ENCODE results near the gene LHX8. TPM values are rescaled to one million over a fixed set of nuclear protein-coding genes. Genes with fewer than 3 reads are reported as not detected.

The LHX8 gene
- total and polyA plus RNA-seq, 2 donors (not counting 1 experiment from before 2014, with no cell fraction given), result not detected

DNA sequence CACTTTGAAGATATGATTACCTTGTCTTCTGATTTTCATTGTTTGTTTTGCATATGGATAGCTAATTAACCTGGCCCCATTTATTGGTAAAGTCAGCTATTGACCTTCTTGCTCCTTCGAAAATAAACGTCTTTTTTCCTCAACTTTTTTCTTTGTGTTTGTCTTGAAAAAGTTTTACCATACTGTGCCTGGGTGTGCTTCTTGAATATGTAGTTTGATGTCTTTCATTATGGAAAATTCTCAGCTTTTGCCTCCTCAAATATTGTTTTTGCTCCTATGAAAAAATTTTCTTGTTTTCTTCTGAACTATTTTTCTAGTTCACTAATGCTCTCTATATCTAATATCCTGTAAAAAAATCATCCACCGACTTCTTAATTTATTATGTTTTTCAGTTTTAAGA is 25.0 kb downstream of the LHX8 start:
- ATAC-seq (ENCODE audit: low read depth) (no peak), DNase-seq (no peak)
- intact Hi-C loops (cut with micrococcal nuclease), result no loop called here
- no peak overlapping the region for H3K27ac ChIP-seq (ENCODE audit: low read length in 2 of 2)
- H3K4me3 Mint-ChIP-seq, result no peak overlapping the region
- H3K4me3 ChIP-seq (ENCODE audit: control extremely low read depth in 1 of 5, extremely low read depth in 1 of 5, insufficient read depth in 1 of 5, low read depth in 2 of 5, low read length in 4 of 5), result no peak overlapping the region
- POLR2A ChIA-PET, result no interaction called here
- peaks cover 0 to 5% (median 0%) of the 10 kb centered on the region in 4 experiments for H3K27me3 ChIP-seq (replicated peaks in 1 of 4; ENCODE audit: control extremely low read depth in 1 of 4, control insufficient read depth in 3 of 4, insufficient read depth in 4 of 4, low read length in 3 of 4)
- no peak overlapping the region for H3K4me2 ChIP-seq (replicated peaks; ENCODE audit: low read depth, low read length, poor library complexity, severe bottlenecking)
- no peaks in the 10 kb centered on the region for H4K20me1 ChIP-seq (ENCODE audit: control insufficient read depth, insufficient read depth, low read length, poor library complexity, severe bottlenecking)
- peaks cover 6% of the 10 kb centered on the region for H3K27me3 Mint-ChIP-seq
- WGBS (ENCODE audit: insufficient coverage), result no CpG with 5 or more reads among the region's 3 CpGs
- H2AFZ ChIP-seq (ENCODE audit: insufficient read depth, low read depth, low read length, poor library complexity, severe bottlenecking), result no peak overlapping the region
- H3K9me3 ChIP-seq (ENCODE audit: control extremely low read depth in 1 of 3, control insufficient read depth in 2 of 3, insufficient read depth in 1 of 3, low read length in 2 of 3), result no peaks in the 10 kb centered on the region
- no peak overlapping the region for H3K27ac Mint-ChIP-seq
- TF ChIP-seq, protein P1, sequence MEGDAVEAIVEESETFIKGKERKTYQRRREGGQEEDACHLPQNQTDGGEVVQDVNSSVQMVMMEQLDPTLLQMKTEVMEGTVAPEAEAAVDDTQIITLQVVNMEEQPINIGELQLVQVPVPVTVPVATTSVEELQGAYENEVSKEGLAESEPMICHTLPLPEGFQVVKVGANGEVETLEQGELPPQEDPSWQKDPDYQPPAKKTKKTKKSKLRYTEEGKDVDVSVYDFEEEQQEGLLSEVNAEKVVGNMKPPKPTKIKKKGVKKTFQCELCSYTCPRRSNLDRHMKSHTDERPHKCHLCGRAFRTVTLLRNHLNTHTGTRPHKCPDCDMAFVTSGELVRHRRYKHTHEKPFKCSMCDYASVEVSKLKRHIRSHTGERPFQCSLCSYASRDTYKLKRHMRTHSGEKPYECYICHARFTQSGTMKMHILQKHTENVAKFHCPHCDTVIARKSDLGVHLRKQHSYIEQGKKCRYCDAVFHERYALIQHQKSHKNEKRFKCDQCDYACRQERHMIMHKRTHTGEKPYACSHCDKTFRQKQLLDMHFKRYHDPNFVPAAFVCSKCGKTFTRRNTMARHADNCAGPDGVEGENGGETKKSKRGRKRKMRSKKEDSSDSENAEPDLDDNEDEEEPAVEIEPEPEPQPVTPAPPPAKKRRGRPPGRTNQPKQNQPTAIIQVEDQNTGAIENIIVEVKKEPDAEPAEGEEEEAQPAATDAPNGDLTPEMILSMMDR (IDR thresholded peaks at IDR 0.05), result no peak
- no peak for TF ChIP-seq EZH2 (IDR thresholded peaks at IDR 0.05; ENCODE audit: borderline replicate concordance, insufficient read depth, low read depth, low read length, poor library complexity, severe bottlenecking)
- no peaks in the 10 kb centered on the region for H3K4me1 Mint-ChIP-seq
- H3K9ac ChIP-seq (ENCODE audit: low read length), result no peak overlapping the region
- CTCF ChIA-PET, result no interaction called here
- no peaks in the 10 kb centered on the region for H3K4me1 ChIP-seq (ENCODE audit: control insufficient read depth in 2 of 2, insufficient read depth in 2 of 2, low read length in 2 of 2)
- H3K9me3 Mint-ChIP-seq (ENCODE audit: insufficient read depth), result no peaks in the 10 kb centered on the region
- no peaks in the 10 kb centered on the region for H3K79me2 ChIP-seq (ENCODE audit: control insufficient read depth, insufficient read depth, low read length)
- no peaks in the 10 kb centered on the region for H3K36me3 ChIP-seq (replicated peaks in 1 of 2; ENCODE audit: control extremely low read depth in 1 of 2, control insufficient read depth in 1 of 2, extremely low read depth in 1 of 2, insufficient read depth in 2 of 2, low read length in 1 of 2)

DNA sequence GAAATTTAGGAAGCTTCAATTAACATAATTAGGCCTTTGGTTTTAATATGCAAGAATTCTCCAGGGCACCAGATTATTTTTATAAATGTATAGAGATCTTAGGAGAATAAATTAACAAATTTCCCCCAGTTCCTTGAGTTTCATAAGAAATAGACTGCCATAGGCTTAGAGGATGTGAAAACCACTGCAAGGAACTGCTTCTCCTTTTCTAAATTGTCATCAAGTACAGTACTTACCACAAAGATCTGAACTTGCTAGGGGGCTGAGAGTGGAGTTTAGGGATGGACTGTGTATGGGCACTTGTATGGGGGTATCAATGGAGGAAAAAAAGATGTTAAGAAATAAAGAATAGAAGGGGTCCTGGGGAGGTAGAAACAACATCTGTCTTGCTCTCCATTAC is 31.1 kb downstream of the LHX8 start:
- Histone ChIP-seq H3K9ac (ENCODE audit: low read length) (no peak overlapping the region), H3K79me2 (ENCODE audit: control insufficient read depth, insufficient read depth, low read length) (no peaks in the 10 kb centered on the region), H3K27me3 (replicated peaks in 1 of 4; ENCODE audit: control extremely low read depth in 1 of 4, control insufficient read depth in 3 of 4, insufficient read depth in 4 of 4, low read length in 3 of 4) (peaks cover 0 to 3% (median 0%) of the 10 kb centered on the region in 4 experiments), H3K9me3 (ENCODE audit: control extremely low read depth in 1 of 3, control insufficient read depth in 2 of 3, insufficient read depth in 1 of 3, low read length in 2 of 3) (no peaks in the 10 kb centered on the region), H2AFZ (ENCODE audit: insufficient read depth, low read depth, low read length, poor library complexity, severe bottlenecking) (no peak overlapping the region), H3K4me1 (ENCODE audit: control insufficient read depth in 2 of 2, insufficient read depth in 2 of 2, low read length in 2 of 2) (no peaks in the 10 kb centered on the region), H4K20me1 (ENCODE audit: control insufficient read depth, insufficient read depth, low read length, poor library complexity, severe bottlenecking) (no peaks in the 10 kb centered on the region), H3K36me3 (replicated peaks in 1 of 2; ENCODE audit: control extremely low read depth in 1 of 2, control insufficient read depth in 1 of 2, extremely low read depth in 1 of 2, insufficient read depth in 2 of 2, low read length in 1 of 2) (no peaks in the 10 kb centered on the region), H3K4me3 (ENCODE audit: control extremely low read depth in 1 of 5, extremely low read depth in 1 of 5, insufficient read depth in 1 of 5, low read depth in 2 of 5, low read length in 4 of 5) (no peak overlapping the region), H3K27ac (ENCODE audit: low read length in 2 of 2) (no peak overlapping the region), H3K4me2 (replicated peaks; ENCODE audit: low read depth, low read length, poor library complexity, severe bottlenecking) (no peak overlapping the region)
- Mint-ChIP-seq H3K4me1 (no peaks in the 10 kb centered on the region), H3K9me3 (ENCODE audit: insufficient read depth) (no peaks in the 10 kb centered on the region), H3K27ac (no peak overlapping the region), H3K4me3 (no peak overlapping the region), H3K27me3 (no peaks in the 10 kb centered on the region)
- TF ChIP-seq, protein P1 (IDR thresholded peaks at IDR 0.05), result no peak
- no peak for TF ChIP-seq EZH2 (IDR thresholded peaks at IDR 0.05; ENCODE audit: borderline replicate concordance, insufficient read depth, low read depth, low read length, poor library complexity, severe bottlenecking)
- ATAC-seq (ENCODE audit: low read depth) (no peak), DNase-seq (no peak)
- intact Hi-C loops (cut with micrococcal nuclease), result no loop called here
- ChIA-PET CTCF (no interaction called here), POLR2A (no interaction called here)
